ENCODE measurements around the gene PIKFYVE.
"Not testable (repeated sequence)": the region's sequence is repeated elsewhere in the genome, so short reads cannot be mapped to it uniquely, and the experiment has no call there.

PIKFYVE gene, protein sequence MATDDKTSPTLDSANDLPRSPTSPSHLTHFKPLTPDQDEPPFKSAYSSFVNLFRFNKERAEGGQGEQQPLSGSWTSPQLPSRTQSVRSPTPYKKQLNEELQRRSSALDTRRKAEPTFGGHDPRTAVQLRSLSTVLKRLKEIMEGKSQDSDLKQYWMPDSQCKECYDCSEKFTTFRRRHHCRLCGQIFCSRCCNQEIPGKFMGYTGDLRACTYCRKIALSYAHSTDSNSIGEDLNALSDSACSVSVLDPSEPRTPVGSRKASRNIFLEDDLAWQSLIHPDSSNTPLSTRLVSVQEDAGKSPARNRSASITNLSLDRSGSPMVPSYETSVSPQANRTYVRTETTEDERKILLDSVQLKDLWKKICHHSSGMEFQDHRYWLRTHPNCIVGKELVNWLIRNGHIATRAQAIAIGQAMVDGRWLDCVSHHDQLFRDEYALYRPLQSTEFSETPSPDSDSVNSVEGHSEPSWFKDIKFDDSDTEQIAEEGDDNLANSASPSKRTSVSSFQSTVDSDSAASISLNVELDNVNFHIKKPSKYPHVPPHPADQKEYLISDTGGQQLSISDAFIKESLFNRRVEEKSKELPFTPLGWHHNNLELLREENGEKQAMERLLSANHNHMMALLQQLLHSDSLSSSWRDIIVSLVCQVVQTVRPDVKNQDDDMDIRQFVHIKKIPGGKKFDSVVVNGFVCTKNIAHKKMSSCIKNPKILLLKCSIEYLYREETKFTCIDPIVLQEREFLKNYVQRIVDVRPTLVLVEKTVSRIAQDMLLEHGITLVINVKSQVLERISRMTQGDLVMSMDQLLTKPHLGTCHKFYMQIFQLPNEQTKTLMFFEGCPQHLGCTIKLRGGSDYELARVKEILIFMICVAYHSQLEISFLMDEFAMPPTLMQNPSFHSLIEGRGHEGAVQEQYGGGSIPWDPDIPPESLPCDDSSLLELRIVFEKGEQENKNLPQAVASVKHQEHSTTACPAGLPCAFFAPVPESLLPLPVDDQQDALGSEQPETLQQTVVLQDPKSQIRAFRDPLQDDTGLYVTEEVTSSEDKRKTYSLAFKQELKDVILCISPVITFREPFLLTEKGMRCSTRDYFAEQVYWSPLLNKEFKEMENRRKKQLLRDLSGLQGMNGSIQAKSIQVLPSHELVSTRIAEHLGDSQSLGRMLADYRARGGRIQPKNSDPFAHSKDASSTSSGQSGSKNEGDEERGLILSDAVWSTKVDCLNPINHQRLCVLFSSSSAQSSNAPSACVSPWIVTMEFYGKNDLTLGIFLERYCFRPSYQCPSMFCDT (N-terminal part only)

GRCh38 chr2:208265801-208266552, at the start of gene PIKFYVE:
TSS of gene PIKFYVE (plus strand) at chr2:208266255. CDS start at chr2:208271520, 5,265 bp downstream.
- DNase-seq, result peak; percentile 98

GRCh38 chr2:208221873-208222272, 44.2 kb upstream of the PIKFYVE start:
- not testable (repeated sequence) for DNase-seq

- no peak for DNase-seq
Measured at GRCh38 chr2:208222351-208222750, 43.7 kb upstream of the PIKFYVE start.

- DNase-seq, result no peak
Measured at GRCh38 chr2:208224802-208225201, 41.3 kb upstream of the PIKFYVE start.

GRCh38 chr2:208227581-208228232, 38.3 kb upstream of the PIKFYVE start:
- DNase-seq, result no peak

DNA sequence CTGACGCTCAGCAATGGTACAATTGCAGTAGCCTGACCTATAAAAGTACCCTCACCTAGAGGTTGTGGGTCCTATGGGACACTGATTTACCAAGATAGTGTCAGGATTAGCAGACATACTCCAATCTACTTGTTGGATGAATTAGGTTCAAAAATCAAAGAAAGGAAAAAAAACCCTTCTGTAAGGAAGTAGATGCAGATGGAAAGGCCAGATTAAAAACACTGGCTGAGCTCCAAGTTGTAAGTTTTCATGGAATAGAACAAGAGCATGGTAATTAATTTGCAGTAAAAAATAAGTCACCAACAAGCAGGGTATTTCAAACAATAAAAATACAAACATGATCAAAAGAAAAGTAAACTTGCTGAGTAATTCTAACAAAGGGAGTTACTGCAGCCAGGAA, 37.6 kb upstream of the PIKFYVE start:
- DNase-seq, result no peak

DNA sequence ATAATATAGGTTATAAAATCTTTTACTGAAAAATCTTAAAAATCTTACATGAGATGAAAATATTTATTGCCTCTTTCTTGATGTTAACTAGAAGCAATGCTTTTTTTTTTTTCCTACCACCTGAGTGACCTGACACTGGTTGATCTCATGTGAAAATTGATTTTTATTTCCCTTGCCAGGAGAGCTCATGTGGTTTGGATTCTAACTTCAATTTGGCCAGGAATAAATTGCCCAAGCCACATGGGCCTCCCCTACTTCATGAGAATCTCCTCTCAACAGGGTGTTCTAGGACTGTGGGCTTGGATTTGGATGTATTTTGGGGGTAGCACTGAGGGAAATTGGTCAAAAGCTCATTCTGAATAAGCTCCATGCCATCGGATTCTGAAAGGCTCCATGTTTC, 31.3 kb upstream of the PIKFYVE start:
- DNase-seq, result no peak

- DNase-seq, result no peak
Measured at GRCh38 chr2:208235860-208236259, 30.2 kb upstream of the PIKFYVE start.

- no peak for DNase-seq
Measured at GRCh38 chr2:208239770-208240493, 26.1 kb upstream of the PIKFYVE start.

DNA sequence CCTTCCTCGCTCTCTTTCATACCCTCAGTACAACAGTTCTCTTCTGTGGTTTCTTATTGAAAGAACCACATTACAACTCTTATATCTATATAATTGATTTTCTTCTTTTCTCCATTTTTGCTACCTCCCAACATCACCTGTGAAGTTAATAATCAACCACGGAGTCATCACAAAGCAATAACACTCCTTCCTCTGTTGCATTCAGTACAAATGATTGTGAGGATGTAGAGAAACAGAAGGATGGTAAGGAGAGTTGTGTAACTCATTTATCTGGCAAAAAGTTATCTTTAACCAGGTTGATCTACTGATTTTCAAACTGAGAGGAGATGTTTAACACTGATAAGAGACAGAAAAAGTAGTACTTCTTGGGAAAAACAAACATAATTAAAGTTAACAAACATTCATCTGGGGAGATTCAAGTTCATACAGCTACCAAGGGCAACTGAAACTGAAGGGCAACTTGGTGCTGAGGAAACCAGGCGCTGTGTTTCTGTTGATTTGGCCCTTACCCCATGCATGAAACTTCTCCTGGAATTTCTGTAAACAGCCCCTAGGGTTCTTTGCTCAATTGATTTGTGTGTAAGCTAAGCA, 25.3 kb upstream of the PIKFYVE start:
- no peak for DNase-seq

DNA sequence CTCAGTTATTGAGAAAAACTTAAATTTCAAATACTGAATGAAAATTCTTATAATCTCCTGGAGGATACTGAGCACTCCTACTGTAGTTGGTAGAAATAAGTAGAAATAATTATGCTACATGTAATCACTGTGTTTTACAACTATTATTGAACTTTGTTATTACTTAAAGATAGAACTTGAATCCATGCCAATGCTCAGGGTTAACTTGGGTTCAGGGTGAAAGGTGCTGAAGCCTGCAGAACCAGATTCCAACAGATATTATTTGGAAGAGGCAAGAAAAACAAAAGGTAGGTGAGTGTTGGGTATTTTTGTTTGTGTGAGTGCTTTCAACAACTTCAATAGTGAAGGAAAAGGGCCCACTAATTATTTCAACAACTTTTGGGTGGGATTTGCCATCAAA, 21.6 kb upstream of the PIKFYVE start:
- DNase-seq, result no peak

GRCh38 chr2:208245746-208246145, 20.3 kb upstream of the PIKFYVE start:
- DNase-seq, result no peak

DNA sequence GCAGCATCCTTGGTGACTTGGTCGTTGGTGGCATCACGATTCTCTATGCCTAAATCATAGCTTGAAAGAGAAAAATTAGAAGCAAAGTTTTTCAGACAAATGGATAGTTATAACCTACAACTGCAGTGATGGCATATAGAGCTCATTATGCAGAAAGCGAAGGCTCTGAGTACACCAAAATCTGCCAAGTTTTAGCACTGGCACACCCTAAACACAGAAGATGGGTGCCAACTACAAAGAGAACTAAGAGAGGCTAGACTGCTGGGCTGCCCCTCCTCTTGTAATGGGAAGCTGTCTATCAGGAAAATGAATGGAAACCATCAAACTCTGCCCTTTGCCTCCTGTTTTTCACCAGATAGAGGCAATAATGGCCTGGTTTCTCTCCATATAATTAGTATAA, 17.5 kb upstream of the PIKFYVE start:
- DNase-seq, result no peak

DNA sequence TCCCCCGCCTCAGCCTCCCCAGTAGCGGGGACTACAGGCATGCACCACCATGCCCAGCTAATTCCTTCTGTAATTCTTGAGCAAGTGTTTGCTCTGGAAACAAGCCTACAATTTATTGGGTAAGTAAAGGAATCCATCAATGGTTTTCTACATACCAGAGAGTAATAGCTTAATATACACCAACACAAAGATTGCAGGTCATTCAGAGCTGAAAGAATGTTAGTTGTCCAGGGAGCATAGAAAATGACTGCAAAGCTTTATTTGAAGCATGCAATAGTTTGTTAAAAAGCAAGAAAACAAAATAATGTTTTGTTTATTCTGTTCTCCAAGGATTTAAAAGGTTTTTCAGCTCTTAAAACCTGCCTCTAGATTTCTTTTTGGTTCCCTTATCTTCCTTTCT, 16.8 kb upstream of the PIKFYVE start:
- no peak for DNase-seq

DNA sequence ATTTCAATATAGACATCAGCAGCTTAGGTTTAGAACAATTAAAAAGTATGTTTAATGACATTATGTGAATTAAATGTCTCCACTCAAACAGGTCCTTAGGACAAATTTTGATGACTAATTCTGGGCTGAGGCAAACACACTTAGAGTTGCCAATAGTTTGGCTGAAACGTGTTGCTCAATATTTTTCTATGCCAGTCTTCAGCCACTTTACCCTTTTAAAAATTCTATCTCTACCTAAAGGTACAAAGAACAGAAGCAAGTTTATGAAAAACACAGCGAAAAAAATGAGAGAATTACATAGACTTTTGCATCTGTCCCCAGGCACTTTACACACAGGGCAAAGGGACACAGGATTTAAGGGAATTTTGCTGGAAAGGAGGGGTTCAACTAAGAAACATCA, 15.7 kb upstream of the PIKFYVE start:
- no peak for DNase-seq

- no peak for DNase-seq
Measured at GRCh38 chr2:208251098-208251497, 15.0 kb upstream of the PIKFYVE start.

DNA sequence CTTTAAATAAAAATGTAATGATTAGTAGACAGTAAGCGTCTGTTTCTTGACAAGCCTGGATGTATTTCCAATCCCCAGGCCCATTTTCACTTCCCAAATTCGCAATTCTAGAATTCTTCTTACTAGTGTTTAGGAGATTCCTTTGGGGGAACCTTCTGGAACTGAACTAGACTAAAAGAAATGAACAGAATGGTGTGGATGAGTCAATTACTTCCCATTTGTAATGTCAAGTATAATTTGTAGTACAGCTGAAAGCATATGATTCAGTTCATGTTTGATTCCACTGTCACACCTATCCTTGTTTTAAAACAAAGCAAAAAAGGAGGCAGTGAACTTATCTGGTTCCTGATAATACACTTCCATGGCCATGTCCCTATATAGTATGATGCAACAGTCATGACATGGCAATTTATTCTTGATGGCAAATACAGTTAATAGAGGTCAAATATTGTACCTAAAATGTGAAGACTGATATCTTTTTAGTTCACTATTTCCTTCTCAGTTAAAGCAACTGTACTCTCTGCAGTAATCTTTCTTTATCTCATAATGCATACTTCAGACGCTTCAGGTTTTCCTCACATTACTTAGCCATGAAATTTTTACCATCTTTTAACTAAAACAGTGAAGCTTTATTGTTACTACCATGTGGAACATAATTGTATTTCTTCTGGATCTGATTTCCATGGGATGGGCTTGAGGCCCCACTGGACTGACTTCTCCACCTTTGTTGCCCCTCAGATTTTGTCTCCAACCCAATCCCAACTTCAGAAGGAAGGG, 13.2 kb upstream of the PIKFYVE start:
- no peak for DNase-seq

- DNase-seq, result no peak
Measured at GRCh38 chr2:208253600-208254117, 12.4 kb upstream of the PIKFYVE start.

DNA sequence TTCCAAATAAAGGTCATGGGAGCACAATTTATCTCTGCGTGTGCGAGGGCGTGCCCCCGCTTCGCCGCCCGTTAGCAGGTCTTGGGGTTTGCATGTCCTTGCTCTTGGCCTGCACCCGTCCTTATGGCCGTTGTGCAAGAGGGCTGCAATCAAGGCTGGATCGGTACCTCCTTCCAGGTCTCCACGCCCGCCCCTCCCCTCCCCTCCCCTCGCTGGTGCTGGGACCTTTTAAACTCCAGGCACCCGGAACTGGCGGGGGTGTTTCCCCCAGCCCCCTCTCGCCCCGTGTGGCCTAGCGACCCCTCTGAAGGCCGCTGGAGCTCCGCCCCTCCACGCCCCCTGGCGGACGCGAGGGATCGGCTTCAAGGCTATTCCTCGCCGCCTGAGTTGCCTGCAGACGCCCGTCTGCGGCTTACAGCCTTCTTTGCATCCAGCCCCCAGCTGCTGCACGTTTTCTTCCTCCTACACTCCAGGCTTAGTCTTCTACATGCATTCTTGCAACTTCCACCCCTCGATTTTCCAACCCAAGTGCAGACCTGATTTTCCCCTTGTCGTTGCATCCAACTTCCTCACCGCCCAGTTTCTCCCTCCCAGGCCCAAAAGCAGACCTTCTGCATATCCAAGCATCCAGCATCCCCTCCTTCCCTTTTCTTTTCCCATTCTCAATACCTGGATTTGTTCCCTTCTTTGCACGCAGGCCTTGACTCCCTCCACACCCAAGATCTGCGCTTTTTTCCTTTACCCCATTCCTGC, 11.8 kb upstream of the PIKFYVE start:
- peak; percentile 47 for DNase-seq
